Effector memory CD8-positive, alpha-beta T cell (primary cell): ENCODE measurements around the gene DOCK8.

Experiments
- ATAC-seq: fragments of 150-1000 bp; cut with Tn5 transposase; replicated peaks from 2 replicates; pipeline ENCODE4 v1.10.0; 2021; ENCODE audit warnings: mild to moderate bottlenecking, moderate library complexity
- DNase-seq, 3 experiments: peaks; one replicate each; pipeline ENCODE4 v3.0.0; 2021
- H3K27ac Mint-ChIP-seq, 2 donors: one replicate each; pipeline ENCODE4 v1.8.0; 2022; ENCODE audit warnings: mild to moderate bottlenecking in 2 of 2, mixed read lengths in 2 of 2, moderate library complexity in 2 of 2
- H3K27me3 Mint-ChIP-seq, 2 donors: one replicate each; pipeline ENCODE4 v1.8.0; 2022; ENCODE audit warnings: mixed read lengths in 2 of 2
- H3K36me3 Mint-ChIP-seq: one replicate; pipeline ENCODE4 v1.8.0; 2022; ENCODE audit warnings: mild to moderate bottlenecking, moderate library complexity, mixed read lengths; ENCODE audit not compliant: insufficient read depth
- H3K4me1 Mint-ChIP-seq, 2 donors: one replicate each; pipeline ENCODE4 v1.8.0; 2022; ENCODE audit warnings: low read depth in 2 of 2, mixed read lengths in 2 of 2
- H3K4me3 Mint-ChIP-seq, 2 donors: one replicate each; pipeline ENCODE4 v1.8.0; 2022; ENCODE audit warnings: mild to moderate bottlenecking in 2 of 2, mixed read lengths in 2 of 2, moderate library complexity in 2 of 2
- H3K9me3 Mint-ChIP-seq, 2 donors: one replicate each; pipeline ENCODE4 v1.8.0; 2022; ENCODE audit warnings: mixed read lengths in 2 of 2

DOCK8 gene

DNA sequence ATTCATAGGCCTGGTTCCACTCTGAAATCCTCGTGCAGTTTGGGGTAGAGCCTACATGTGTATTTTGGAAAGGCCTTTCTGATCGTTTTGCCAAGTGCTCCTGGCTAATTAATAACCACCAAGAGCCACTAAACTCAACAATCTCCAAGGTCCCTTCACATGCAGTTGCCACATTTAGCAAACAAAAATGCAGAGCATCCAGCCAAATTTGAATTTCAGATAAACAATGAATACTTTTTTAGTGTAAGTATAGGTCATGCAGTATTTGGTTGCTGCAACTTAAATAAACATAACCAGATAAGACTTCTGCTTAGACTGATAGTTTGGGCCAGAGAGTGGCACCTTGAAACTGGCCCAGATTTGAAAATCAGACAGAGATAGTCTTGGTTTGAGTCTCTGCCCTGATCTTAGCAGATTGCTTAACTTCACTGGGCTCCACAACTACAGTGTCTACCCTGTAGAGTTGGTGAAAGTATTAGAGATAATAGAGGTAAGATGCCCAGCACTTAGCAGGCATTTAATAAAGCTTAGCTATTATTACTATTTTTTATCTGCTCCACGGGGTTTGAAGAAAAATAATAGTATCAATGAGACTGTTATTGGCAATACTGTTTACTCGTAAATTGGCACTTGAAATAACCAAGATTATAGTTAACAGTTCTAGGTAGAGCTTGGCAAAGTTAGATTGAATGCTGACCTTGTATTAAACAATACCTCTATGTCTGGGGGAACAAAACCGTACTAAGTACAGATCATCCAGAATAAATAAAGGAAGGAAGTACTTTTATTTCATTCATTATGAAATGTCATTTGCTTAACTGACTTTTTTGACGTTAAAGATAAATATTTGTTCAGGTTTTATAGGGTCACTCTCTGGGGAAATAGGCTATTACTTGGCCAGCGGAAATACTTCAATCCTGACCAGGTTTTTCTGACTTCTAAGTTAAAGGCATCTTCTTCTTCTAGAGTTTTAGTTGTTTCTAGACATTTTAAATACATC is 274.8 kb downstream of the DOCK8 start:
- H3K4me3 Mint-ChIP-seq = no peak overlapping the region
- no peak overlapping the region for H3K27ac Mint-ChIP-seq
- H3K9me3 Mint-ChIP-seq = no peaks in the 10 kb centered on the region
- no peaks in the 10 kb centered on the region for H3K36me3 Mint-ChIP-seq
- ATAC-seq (no peak), DNase-seq (no peak)
- H3K27me3 Mint-ChIP-seq = peaks cover 3 to 5% of the 10 kb centered on the region in 2 donors
- H3K4me1 Mint-ChIP-seq = no peaks in the 10 kb centered on the region

GRCh38 chr9:494764-495163 is 280.1 kb downstream of the DOCK8 start:
- Mint-ChIP-seq H3K27me3 (peaks cover 23 to 35% of the 10 kb centered on the region in 2 donors), H3K9me3 (no peaks in the 10 kb centered on the region), H3K36me3 (no peaks in the 10 kb centered on the region), H3K4me1 (no peaks in the 10 kb centered on the region), H3K4me3 (no peak overlapping the region), H3K27ac (no peak overlapping the region)
- DNase-seq (no peak), ATAC-seq (no peak)

DNA sequence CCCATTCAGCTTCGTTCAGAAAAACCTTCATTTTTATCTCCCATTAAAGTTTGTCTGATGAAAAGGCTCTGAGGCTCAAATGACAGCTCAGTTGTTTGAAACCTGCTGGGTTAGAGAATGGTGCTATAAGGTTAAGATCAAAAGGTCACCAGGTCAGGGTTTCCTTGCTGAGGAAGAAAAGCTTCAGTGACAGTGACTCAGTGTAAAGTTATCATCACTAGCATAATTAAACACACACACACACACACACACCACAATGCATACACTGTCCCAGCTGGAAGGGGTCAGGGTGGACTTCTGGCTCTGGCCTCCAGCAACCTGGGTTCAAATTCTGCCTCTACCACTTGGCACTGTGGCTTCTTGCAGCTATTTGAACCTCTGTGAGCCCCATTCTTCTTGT is 281.1 kb downstream of the DOCK8 start:
- Mint-ChIP-seq H3K27me3 (peaks cover 29 to 35% of the 10 kb centered on the region in 2 donors), H3K4me1 (no peaks in the 10 kb centered on the region), H3K36me3 (no peaks in the 10 kb centered on the region), H3K9me3 (no peaks in the 10 kb centered on the region), H3K4me3 (no peak overlapping the region), H3K27ac (no peak overlapping the region)
- DNase-seq (no peak), ATAC-seq (no peak)

DNA sequence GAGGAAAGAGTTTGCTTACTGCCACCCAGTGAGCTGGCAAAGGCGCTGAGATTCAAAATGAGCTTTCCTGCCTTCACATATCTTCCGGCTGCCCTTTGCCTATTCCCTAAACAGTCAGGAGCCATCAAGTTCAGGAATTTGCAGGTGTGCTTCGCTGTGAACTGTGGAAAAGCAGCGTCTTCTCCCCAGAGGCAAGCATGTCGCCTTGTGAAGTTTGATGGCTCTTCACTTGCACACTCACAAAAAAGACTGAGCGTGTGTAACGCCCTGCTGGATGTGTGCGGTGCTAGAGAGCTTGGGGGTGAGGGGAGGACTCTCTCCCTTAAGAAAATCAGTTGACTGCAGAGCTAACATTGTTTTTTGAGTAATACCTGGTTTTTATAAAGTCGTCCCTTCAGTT is 288.7 kb downstream of the DOCK8 start:
- ATAC-seq (no peak), DNase-seq (no peak)
- Mint-ChIP-seq H3K9me3 (no peaks in the 10 kb centered on the region), H3K4me3 (peak overlapping the region; percentile 85 to 89), H3K27me3 (peaks cover 13 to 29% of the 10 kb centered on the region in 2 donors), H3K36me3 (peaks cover 5% of the 10 kb centered on the region), H3K27ac (peak overlapping the region in 1 of 2 donors; percentile 80), H3K4me1 (peaks cover 6 to 9% of the 10 kb centered on the region in 2 donors)

DNA sequence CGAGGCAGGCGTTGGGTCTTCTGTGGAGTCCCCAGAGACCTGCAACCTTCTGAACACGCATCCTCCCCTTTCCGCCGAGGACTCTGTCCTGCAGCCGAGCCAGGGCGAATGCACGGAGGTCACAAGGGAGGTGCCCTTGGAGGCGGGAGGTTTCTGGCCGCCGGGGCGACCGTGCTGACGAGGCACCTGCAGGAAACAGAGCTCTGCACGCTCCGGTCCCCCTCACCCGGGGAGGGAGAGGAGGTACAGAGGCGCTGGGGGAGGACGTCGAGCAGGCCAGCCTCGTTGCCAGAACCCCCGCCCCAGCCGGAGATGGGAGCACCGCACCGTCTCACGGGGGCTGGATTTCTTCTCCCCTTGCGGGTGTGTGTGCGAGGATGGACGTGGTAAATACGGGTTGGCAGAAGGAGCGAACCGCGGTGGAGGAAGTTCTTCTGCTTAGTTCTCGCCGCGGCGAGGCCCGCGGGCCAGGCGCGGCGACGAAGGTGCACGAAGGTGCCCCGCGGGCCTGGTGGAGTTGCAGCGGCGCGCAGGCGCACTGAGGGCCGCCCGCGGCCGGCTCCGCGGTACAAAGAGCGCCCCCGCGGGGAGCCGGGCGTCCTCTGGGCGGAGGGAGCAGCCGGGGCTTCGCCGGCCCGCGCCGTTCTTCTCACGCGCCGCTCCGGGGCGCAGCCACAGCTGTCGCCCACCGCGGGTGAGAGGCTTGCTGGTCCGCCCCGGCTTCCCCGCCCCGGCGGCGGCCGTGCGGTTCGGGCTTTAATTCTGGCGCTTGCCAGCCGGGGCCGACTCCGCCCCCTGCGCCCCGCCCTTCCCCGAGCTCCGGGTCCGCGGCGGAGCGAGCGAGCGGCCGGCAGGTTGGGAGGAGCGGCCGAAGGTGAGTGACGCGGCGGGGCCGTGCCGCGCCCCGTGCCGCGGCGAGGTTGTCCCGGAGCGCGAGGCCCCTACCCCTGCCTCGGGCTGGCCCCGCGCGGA is 289.5 kb downstream of the DOCK8 start, which contains the start of gene KANK1:
Gene KANK1, plus strand, starts transcription at position 815 of the 972 bp plus-strand sequence.
- Mint-ChIP-seq H3K4me1 (peaks cover 6 to 9% of the 10 kb centered on the region in 2 donors), H3K4me3 (peak within 1 kb of the TSS; percentile 85 to 89), H3K9me3 (no peaks in the 10 kb centered on the region), H3K27me3 (peaks cover 9 to 28% of the 10 kb centered on the region in 2 donors), H3K36me3 (peaks cover 5% of the 10 kb centered on the region), H3K27ac (peak within 1 kb of the TSS in 1 of 2 donors; percentile 80)
- ATAC-seq = peak; percentile 77
- peak; percentile 56 to 58 (median 57) for DNase-seq

DNA sequence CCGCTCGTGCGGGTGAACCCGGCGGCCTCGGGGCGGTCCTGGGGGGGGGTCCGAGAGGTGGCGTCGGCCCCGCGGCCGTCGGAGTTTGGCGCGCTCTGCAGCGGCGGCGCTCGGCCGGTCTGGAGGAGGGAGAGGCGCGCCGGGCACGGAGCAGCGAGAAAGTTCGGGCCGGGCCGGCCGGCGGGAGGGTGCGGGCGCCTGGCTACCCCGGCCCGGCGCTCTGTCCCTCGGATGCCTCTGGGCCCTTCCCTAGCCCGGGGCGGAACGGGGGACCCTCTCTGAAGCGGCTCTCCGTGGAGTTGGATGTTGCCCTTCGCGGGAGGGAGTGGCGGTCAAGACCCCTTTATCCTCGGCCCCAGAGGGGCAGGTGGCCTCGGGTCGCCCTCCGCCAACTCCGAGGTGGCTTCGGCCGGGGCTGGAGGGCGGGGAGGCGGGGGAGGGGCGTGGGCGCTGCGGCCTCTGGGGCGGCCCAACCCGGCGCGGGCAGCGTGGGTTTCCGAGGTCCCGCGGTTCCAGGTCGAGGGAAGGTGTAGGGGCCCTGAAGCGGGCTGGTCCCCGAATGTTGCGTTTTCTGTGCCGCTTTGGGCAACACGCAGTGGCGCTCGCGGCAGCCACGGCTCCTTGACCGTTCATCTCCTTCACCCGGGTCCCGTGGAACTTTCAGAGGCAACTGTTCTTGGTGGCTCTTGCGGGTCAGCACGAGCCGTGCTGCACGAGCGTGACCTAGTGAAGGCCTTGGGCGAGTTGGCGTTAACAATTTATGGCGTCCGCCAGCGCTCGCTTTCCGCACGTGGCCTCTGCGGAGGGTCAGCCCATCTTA is 290.5 kb downstream of the DOCK8 start:
- Mint-ChIP-seq H3K36me3 (peaks cover 5% of the 10 kb centered on the region), H3K4me3 (peak overlapping the region; percentile 74 to 76), H3K4me1 (peaks cover 6 to 9% of the 10 kb centered on the region in 2 donors), H3K27ac (no peak overlapping the region), H3K9me3 (no peaks in the 10 kb centered on the region), H3K27me3 (peaks cover 9 to 27% of the 10 kb centered on the region in 2 donors)
- ATAC-seq (no peak), DNase-seq (peak in 1 of 3 experiments; percentile 2)

DNA sequence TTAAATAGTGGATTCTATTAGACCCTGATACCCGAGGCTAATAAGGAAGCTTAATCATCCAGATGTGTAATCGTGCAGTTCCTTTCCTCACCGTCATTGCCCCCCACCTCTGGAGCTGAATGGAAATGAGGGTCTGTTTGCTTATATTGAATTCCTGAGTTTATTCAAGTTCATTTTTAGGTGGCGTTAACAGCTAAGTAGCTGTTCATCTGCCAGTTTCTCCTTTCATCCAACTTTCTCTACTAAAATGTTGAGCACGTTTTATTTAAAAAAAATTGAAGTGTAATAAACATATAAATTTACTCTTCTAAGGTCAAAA is 291.0 kb downstream of the DOCK8 start:
- no peak overlapping the region for H3K27ac Mint-ChIP-seq
- no peak for ATAC-seq

DNA sequence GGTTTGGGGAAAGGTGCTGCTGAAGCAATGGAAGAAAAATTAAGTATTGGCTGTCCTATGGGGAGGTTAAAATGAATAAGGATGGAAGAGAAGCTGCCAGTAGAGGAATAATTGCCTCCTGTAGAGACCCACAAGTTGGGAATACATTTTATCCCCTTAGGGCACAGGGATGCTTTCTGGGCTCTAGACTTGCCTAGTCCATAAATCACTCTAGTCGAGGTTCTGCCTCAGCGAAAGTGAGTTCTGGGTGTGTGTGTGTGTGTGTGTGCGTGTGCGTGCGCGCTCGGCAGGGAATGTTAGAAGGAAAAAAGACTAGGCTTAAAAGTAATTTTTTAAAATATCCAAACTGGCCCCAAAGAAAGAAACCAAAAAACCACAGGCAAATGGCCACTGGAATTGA is 291.6 kb downstream of the DOCK8 start:
- H3K36me3 Mint-ChIP-seq = peaks cover 5% of the 10 kb centered on the region
- peaks cover 6 to 9% of the 10 kb centered on the region in 2 donors for H3K4me1 Mint-ChIP-seq
- ATAC-seq = no peak
- peak overlapping the region in 1 of 2 donors; percentile 76 for H3K4me3 Mint-ChIP-seq
- H3K9me3 Mint-ChIP-seq = no peaks in the 10 kb centered on the region
- H3K27ac Mint-ChIP-seq = no peak overlapping the region
- no peak for DNase-seq
- H3K27me3 Mint-ChIP-seq = peaks cover 9 to 18% of the 10 kb centered on the region in 2 donors

More for the DNA sequence above, 291.0 kb downstream of the DOCK8 start:
- DNase-seq = no peak
- Mint-ChIP-seq H3K27me3 (peaks cover 9 to 22% of the 10 kb centered on the region in 2 donors), H3K4me3 (peak overlapping the region; percentile 74 to 76), H3K36me3 (peaks cover 5% of the 10 kb centered on the region), H3K9me3 (no peaks in the 10 kb centered on the region), H3K4me1 (peaks cover 6 to 9% of the 10 kb centered on the region in 2 donors)

GRCh38 chr9:511861-512260 is 297.2 kb downstream of the DOCK8 start:
- Mint-ChIP-seq H3K36me3 (no peaks in the 10 kb centered on the region), H3K9me3 (peaks cover 0 to 6% of the 10 kb centered on the region in 2 donors), H3K27me3 (peaks cover 0 to 6% of the 10 kb centered on the region in 2 donors), H3K4me3 (no peak overlapping the region), H3K4me1 (peaks cover 11 to 13% of the 10 kb centered on the region in 2 donors), H3K27ac (no peak overlapping the region)
- ATAC-seq = no peak
- DNase-seq = no peak

DNA sequence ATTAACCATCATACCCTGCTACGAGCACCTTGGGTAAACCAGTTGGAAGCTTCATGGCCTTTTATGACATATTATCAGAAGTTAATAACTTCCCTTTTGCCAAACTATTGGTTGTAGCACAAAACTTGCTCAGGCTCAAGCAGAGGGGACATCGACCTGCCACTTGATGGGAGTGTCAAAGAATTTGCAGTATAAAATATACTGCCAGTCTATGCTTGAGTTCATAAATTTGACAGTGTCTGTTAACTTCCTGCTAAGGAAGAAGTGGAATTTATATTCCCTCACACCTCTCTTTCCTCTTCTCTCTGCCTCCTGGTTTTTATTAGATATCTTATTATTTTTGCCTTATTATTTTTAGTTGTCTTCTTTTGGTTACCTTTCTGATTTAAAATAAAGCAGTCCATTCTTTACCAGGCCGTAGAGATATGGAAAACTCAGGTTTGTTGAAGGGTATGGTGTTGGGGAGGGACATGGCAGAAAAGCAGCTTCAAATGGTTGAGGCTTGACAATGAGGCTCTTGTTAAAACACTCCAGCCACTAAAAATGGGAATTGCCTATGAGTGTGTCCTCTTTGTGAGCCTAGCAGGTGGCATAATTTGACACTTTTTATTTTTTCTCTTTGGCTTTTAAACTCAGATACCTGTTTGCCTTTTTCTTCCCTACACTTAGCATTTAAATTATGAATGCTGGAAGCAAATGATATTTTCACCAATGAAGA is 298.0 kb downstream of the DOCK8 start:
- DNase-seq (no peak), ATAC-seq (no peak)
- Mint-ChIP-seq H3K27ac (no peak overlapping the region), H3K36me3 (no peaks in the 10 kb centered on the region), H3K4me1 (peaks cover 11 to 13% of the 10 kb centered on the region in 2 donors), H3K9me3 (peaks cover 0 to 6% of the 10 kb centered on the region in 2 donors), H3K4me3 (no peak overlapping the region), H3K27me3 (peaks cover 0 to 6% of the 10 kb centered on the region in 2 donors)
